Endothelial cell of umbilical vein (primary cell): ENCODE results near the gene C12orf42. TPM values are rescaled to one million over a fixed set of nuclear protein-coding genes. Genes with fewer than 3 reads are reported as not detected.

ENCODE experiments used
- BruUV-seq: library from RNA; stranded (reverse); fragments of 400-500 nt; replicated peaks from 2 replicates; lab custom pipeline; 2021; lab: Mats Ljungman, UMichigan
- CTCF ChIA-PET: fragments of 300-600, 350-600 bp; sonication (Branson Sonifier 250); formaldehyde crosslinking; loops from one replicate; lab custom pipeline; 2021; ENCODE audit warnings: antibody characterized with exemption, inconsistent platforms; lab: Charles Lee
- POLR2A ChIA-PET: fragments of 300-600, 350-600 bp; sonication (Branson Sonifier 250); formaldehyde crosslinking; loops from one replicate; lab custom pipeline; 2021; ENCODE audit warnings: antibody characterized with exemption, inconsistent platforms; lab: Charles Lee
- DNase-seq: peaks from one replicate; pipeline ENCODE4 v3.0.0-alpha.2; 2011; ENCODE audit warnings: low read depth, low spot score
- FAIRE-seq: peaks from 2 replicates; lab custom pipeline; 2011; peaks lifted over from hg19 to GRCh38; lab: Jason Lieb, UNC
- H2AFZ ChIP-seq: 2 replicates; pipeline ENCODE4 v1.6.0; 2012; ENCODE audit warnings: low read depth, low read length, control low read depth, inconsistent platforms
- H3K27ac ChIP-seq: 2 replicates; pipeline ENCODE4 v1.5.1; 2011; ENCODE audit warnings: low read depth, mild to moderate bottlenecking, control low read depth, low read length, moderate library complexity; ENCODE audit not compliant: insufficient read depth
- H3K27me3 ChIP-seq, 2 experiments: 2 replicates each; pipeline versions ENCODE4 v1.6.0 to v1.6.1; 2011; ENCODE audit warnings: low read length in 2 of 2, mixed read lengths in 1 of 2; ENCODE audit not compliant: control insufficient read depth in 2 of 2, insufficient read depth in 2 of 2
- H3K36me3 ChIP-seq, 2 experiments: 2 replicates in 1 of 2; 3 replicates in 1 of 2; pipeline ENCODE4 v1.5.1; 2011; ENCODE audit warnings: low read length in 2 of 2, mild to moderate bottlenecking in 1 of 2, moderate library complexity in 1 of 2; ENCODE audit not compliant: control insufficient read depth in 2 of 2, insufficient read depth in 2 of 2; ENCODE audit errors: extremely low read depth in 1 of 2
- H3K4me1 ChIP-seq: 3 replicates; pipeline ENCODE4 v1.5.1; 2011; ENCODE audit warnings: mild to moderate bottlenecking, low read length; ENCODE audit not compliant: control insufficient read depth, insufficient read depth; ENCODE audit errors: extremely low read depth
- H3K4me2 ChIP-seq: 2 replicates; pipeline ENCODE4 v1.6.1; 2011; ENCODE audit warnings: low read length, control low read depth, mixed read lengths; ENCODE audit not compliant: insufficient read depth
- H3K4me3 ChIP-seq, 3 experiments: fragments of 200-600 bp in 1 of 3; sonication (generic), shearing (Covaris generic) in 1 of 3; replicated peaks in 1 of 3; 2 replicates each; pipeline ENCODE4 v1.5.1; 2011 to 2016; ENCODE audit warnings: control low read depth in 3 of 3, low read length in 3 of 3, mild to moderate bottlenecking in 2 of 3, inconsistent platforms in 1 of 3, low read depth in 1 of 3, moderate library complexity in 1 of 3; ENCODE audit not compliant: insufficient read depth in 1 of 3
- H3K79me2 ChIP-seq: 2 replicates; pipeline ENCODE4 v1.6.0; 2012; ENCODE audit warnings: low read length, inconsistent platforms; ENCODE audit not compliant: control insufficient read depth, insufficient read depth
- H3K9ac ChIP-seq: replicated peaks from 2 replicates; pipeline ENCODE3; 2011; ENCODE audit warnings: low read length, control low read depth; ENCODE audit not compliant: insufficient read depth; ENCODE audit errors: extremely low read depth
- H3K9me1 ChIP-seq: replicated peaks from 3 replicates; pipeline ENCODE4 v1.6.0; 2011; ENCODE audit warnings: mild to moderate bottlenecking, low read length; ENCODE audit not compliant: control insufficient read depth, insufficient read depth; ENCODE audit errors: extremely low read depth
- H3K9me3 ChIP-seq: replicated peaks from 2 replicates; pipeline ENCODE4 v1.5.1; 2012; ENCODE audit warnings: low read length, inconsistent platforms; ENCODE audit not compliant: control insufficient read depth, insufficient read depth
- H4K20me1 ChIP-seq: replicated peaks from 2 replicates; pipeline ENCODE3; 2011; ENCODE audit warnings: mild to moderate bottlenecking, low read length; ENCODE audit not compliant: control insufficient read depth, insufficient read depth; ENCODE audit errors: extremely low read depth
- EZH2 ChIP-seq: IDR thresholded peaks from 2 replicates; pipeline ENCODE4 v1.6.1; 2012; ENCODE audit warnings: borderline replicate concordance, low read depth, mild to moderate bottlenecking, moderate library complexity, low read length, inconsistent platforms; ENCODE audit not compliant: severe bottlenecking
- FOS ChIP-seq: IDR thresholded peaks from 2 replicates; pipeline ENCODE4 v1.6.1; 2011; ENCODE audit warnings: mild to moderate bottlenecking, low read length, moderate library complexity, borderline replicate concordance; ENCODE audit not compliant: insufficient read depth
- GATA2 ChIP-seq: IDR thresholded peaks from 2 replicates; pipeline ENCODE4 v1.7.0; 2011; ENCODE audit warnings: low read depth, mild to moderate bottlenecking, moderate library complexity, mixed read lengths, low read length; ENCODE audit not compliant: insufficient read length, insufficient read depth
- JUN ChIP-seq: IDR thresholded peaks from 2 replicates; pipeline ENCODE4 v1.6.1; 2011; ENCODE audit warnings: borderline replicate concordance, low read depth; ENCODE audit not compliant: insufficient read length, insufficient read depth
- MYC ChIP-seq: IDR thresholded peaks from one replicate; pipeline ENCODE4 v1.6.1; 2011; ENCODE audit warnings: mild to moderate bottlenecking, low read depth, low read length
- POLR2A ChIP-seq: IDR thresholded peaks from 2 replicates; pipeline ENCODE4 v1.6.1; 2012; ENCODE audit warnings: low read depth, mild to moderate bottlenecking, control low read depth, low read length
- POLR2AphosphoS5 ChIP-seq: IDR thresholded peaks from 2 replicates; pipeline ENCODE4 v1.6.1; 2012; ENCODE audit warnings: low read depth, mild to moderate bottlenecking, control low read depth, low read length, moderate library complexity; ENCODE audit not compliant: insufficient read depth
- dilution Hi-C: fragments of 300-500 bp; cut with MboI; formaldehyde crosslinking; loops from one replicate; pipeline ENCODE4 v1.15.0; 2019; ENCODE audit warnings: low sequenced_read_pairs; ENCODE audit not compliant: extremely low pct_ligation_motif_present
- intact Hi-C: fragments of 100-400 bp; cut with micrococcal nuclease; formaldehyde crosslinking; loops from one replicate; pipeline ENCODE4 v1.10.0; 2022
- polyA plus RNA-seq, 4 experiments: library from polyadenylated mRNA; depleted of rRNA in 3 of 4; stranded (reverse) in 3 of 4; unstranded in 1 of 4; fragments of >200 nt; gene quantifications; 2 replicates each; pipeline versions ENCODE4 v1.2.1 to v1.2.3, GENCODE V29; 2011 to 2012; ENCODE audit warnings: missing spikeins in 1 of 4
- total RNA-seq: library from RNA; stranded (reverse); gene quantifications from 2 replicates; pipeline ENCODE4 v1.2.3, GENCODE V29; 2021
- TF ChIP-seq, protein P1 (sequence below), 2 donors: IDR thresholded peaks; 1 replicate in 1 of 2; 2 replicates in 1 of 2; pipeline ENCODE4 v1.5.1; 2011; ENCODE audit warnings: low read length in 2 of 2, mild to moderate bottlenecking in 2 of 2, moderate library complexity in 2 of 2, control low read depth in 1 of 2, inconsistent platforms in 1 of 2, low read depth in 1 of 2; ENCODE audit not compliant: insufficient read depth in 1 of 2; ENCODE audit errors: extremely low read depth in 1 of 2
- TF ChIP-seq, protein P2 (sequence below): IDR thresholded peaks from 2 replicates; pipeline ENCODE4 v1.6.1; 2011; ENCODE audit not compliant: insufficient read depth, insufficient read length

C12orf42 gene
- total and polyA plus RNA-seq, 2 donors (not counting 3 experiments of a cell fraction or from before 2014, with no cell fraction given), result not detected

DNA sequence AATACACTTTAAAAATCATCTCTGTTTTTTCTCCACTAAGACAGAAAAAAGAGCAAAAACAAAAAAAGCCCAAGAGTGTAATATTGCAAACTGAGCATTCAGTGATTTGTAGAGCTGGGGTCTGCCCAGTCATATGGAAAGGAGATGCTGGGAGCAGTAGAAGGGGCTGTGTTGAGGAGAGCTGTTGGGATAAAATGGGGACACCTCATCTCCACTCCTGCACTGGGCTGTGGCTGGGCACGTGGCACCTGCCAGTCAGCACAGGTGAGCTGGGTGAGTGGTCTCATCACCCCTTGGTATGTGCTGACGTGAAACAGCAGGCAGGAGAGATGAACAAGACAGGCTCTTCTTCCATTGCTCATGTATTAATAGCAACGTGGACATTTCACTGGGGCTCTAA, 217.4 kb downstream of the C12orf42 start:
- Histone ChIP-seq H3K27me3 (no peaks in the 10 kb centered on the region), H3K9me3 (peaks cover 3% of the 10 kb centered on the region), H4K20me1 (no peaks in the 10 kb centered on the region), H3K9ac (no peak overlapping the region), H3K27ac (no peak overlapping the region), H3K79me2 (no peaks in the 10 kb centered on the region), H3K36me3 (no peaks in the 10 kb centered on the region), H2AFZ (no peak overlapping the region), H3K4me2 (no peak overlapping the region), H3K4me3 (no peak overlapping the region), H3K9me1 (no peaks in the 10 kb centered on the region), H3K4me1 (no peaks in the 10 kb centered on the region)
- TF ChIP-seq FOS (no peak), POLR2AphosphoS5 (no peak), POLR2A (no peak)
- TF ChIP-seq, protein P1, sequence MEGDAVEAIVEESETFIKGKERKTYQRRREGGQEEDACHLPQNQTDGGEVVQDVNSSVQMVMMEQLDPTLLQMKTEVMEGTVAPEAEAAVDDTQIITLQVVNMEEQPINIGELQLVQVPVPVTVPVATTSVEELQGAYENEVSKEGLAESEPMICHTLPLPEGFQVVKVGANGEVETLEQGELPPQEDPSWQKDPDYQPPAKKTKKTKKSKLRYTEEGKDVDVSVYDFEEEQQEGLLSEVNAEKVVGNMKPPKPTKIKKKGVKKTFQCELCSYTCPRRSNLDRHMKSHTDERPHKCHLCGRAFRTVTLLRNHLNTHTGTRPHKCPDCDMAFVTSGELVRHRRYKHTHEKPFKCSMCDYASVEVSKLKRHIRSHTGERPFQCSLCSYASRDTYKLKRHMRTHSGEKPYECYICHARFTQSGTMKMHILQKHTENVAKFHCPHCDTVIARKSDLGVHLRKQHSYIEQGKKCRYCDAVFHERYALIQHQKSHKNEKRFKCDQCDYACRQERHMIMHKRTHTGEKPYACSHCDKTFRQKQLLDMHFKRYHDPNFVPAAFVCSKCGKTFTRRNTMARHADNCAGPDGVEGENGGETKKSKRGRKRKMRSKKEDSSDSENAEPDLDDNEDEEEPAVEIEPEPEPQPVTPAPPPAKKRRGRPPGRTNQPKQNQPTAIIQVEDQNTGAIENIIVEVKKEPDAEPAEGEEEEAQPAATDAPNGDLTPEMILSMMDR (IDR thresholded peaks at IDR 0.05; ENCODE audit: extremely low read depth in 1 of 2, insufficient read depth in 1 of 2, low read depth in 1 of 2, low read length in 2 of 2), result no peak
- TF ChIP-seq, protein P2, sequence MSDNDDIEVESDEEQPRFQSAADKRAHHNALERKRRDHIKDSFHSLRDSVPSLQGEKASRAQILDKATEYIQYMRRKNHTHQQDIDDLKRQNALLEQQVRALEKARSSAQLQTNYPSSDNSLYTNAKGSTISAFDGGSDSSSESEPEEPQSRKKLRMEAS, result no peak
- dilution Hi-C loops, result no loop called here
- FAIRE-seq (no peak), DNase-seq (no peak)
- intact Hi-C loops, result no loop called here
- POLR2A ChIA-PET, result no interaction called here
- CTCF ChIA-PET, result no interaction called here
- no TSS peak for BruUV-seq

DNA sequence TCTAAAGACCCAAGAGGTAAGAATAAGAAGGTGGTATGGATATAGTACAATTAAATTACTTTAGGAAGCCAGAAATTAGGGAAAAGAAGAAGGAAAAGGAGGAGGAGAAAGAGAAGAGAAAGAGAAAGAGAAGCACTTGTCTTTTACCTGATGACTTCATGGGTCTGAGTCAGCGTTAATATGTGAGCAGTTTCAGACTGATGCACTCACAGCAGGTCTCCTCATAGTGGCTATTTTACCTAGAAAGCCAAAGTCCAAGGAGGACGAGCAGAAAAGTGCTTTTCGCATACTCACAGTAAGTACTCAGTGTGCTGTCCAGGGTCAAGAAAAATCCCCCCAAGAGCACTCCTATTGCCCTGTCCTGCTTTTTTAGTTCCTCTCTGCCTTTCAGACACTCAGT, 222.1 kb downstream of the C12orf42 start:
- no peak overlapping the region for H3K9ac ChIP-seq
- CTCF ChIA-PET, result no interaction called here
- no peak overlapping the region for H3K27ac ChIP-seq
- H3K9me1 ChIP-seq, result no peaks in the 10 kb centered on the region
- TF ChIP-seq, protein P2, result no peak
- TF ChIP-seq FOS (no peak), MYC (no peak), GATA2 (no peak), JUN (no peak), POLR2AphosphoS5 (no peak), EZH2 (no peak), POLR2A (no peak)
- TF ChIP-seq, protein P1 (IDR thresholded peaks at IDR 0.05; ENCODE audit: extremely low read depth in 1 of 2, insufficient read depth in 1 of 2, low read depth in 1 of 2, low read length in 2 of 2), result no peak
- no TSS peak for BruUV-seq
- H3K9me3 ChIP-seq, result peaks cover 3% of the 10 kb centered on the region
- H3K4me2 ChIP-seq, result no peak overlapping the region
- H3K4me1 ChIP-seq, result no peaks in the 10 kb centered on the region
- no peak overlapping the region for H3K4me3 ChIP-seq
- POLR2A ChIA-PET, result no interaction called here
- no peaks in the 10 kb centered on the region for H3K79me2 ChIP-seq
- no peak for DNase-seq
- no peaks in the 10 kb centered on the region for H3K27me3 ChIP-seq
- no peaks in the 10 kb centered on the region for H3K36me3 ChIP-seq
- dilution Hi-C loops (no loop called here), intact Hi-C loops (no loop called here)
- no peak overlapping the region for H2AFZ ChIP-seq
- FAIRE-seq, result no peak
- H4K20me1 ChIP-seq, result no peaks in the 10 kb centered on the region
